GM18520 (cell line): ENCODE measurements around the gene FBXO47.
"Not testable (repeated sequence)": the region's sequence is repeated elsewhere in the genome, so short reads cannot be mapped to it uniquely, and the experiment has no call there.

ENCODE experiments used
- ATAC-seq: cut with Tn5 transposase; IDR thresholded peaks from one replicate; pipeline ENCODE4 v1.9.1; 2021; ENCODE audit not compliant: unreplicated experiment

FBXO47 gene

DNA sequence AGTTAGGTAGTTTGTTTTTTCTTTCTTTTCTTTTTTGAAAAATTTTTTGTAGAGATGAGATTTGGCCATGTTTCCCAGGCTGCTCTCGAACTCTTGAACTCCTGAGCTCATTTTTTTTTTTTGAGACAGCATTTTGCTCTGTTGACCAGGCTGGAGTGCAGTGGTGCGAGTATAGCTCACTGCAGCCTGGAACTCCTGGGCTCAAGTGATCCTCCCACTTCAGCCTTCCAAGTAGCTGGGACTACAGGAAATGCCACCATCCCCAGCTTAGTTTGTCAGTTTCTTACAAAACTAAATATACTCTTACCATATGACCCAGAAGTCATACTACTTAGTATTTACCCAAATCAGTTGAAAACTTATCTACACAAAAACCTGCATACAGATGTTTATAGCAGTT, 14.4 kb upstream of the FBXO47 start:
- ATAC-seq = no peak

DNA sequence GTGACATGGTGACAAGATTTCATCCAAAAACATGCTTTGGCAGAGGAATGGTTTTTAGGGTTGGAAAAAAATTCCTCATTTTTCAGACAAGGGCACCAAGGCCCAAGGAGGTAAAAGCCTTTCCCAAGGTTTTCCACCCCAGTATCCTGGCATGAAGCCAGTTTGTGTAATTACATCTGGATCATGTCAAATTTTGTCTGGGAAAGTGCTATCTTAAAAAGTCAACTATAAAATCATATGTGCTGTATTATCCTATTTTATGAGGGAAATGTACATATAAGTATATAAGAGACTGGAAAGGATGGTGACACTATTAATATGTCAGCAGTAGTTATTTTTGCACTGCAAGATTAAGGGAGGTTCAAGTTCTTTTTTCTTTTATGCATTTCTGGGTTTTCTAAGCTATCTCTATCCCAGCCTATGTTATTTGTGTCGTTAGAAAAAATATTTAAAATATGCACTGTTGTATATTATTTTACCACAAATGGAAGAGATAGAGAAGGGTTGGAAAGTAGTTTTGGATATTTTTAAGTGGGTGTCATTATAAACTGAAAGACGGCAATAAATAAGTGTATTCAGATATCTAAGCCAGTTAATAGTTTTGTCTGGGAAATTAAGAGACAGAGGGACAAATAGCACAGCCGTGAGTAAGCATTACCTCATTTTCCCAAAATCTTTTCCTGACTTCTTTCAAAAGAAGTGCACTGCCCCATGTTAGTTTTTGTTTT, 13.5 kb upstream of the FBXO47 start:
- no peak for ATAC-seq

DNA sequence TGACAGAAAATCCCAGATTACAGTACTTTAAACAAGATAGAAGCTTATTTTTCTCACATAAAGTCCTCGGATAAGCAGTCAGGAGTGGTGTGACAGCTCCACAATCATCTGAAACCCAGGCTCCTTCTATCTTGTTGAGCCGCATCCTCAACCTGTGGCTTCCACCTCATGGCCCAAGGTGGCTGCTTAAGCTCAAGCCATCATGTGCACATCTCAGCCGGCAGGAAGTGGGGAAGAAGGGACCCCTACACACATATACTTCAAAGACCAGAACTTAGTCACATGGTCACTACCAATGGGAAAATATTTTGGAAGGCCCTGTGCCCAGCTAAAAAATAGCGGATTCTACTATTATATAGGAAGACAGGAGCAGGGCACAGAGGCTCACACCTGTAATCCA, 11.0 kb upstream of the FBXO47 start:
- no peak for ATAC-seq

DNA sequence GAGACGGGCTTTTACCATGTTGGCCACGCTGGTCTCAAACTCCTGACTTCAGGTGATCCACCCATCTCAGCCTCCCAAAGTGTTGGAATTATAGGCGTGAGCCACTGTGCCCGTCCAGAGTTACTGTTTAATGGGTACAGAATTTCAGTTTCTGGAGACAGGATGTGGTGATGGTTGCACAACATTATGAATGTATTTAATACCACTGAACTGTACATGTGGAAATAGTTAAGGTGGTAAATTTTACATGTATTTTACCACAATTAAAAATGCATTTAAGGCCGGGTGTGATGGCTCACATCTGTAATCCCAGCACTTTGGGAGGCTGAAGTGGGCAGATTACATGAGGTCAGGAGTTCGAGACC, 9.0 kb upstream of the FBXO47 start:
- ATAC-seq = not testable (repeated sequence)

DNA sequence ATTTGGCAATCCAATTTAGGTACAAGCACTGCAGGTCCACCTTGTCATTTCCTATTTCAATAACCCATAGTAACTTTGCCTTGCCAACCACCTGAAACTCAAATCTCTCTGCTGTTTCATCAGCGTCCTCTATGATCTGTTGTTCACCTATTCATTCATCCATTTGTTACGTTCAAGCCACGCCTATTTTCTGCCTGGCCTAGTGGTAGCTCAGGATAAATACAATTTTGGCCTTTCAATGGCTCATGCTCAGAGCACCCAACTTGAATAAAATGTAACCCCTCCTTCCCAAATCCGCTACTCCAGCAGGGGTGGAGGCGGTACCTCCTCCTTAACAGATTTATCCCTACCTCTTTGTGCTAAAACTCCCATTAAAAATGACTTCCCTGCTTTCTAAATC, 3.6 kb upstream of the FBXO47 start:
- no peak for ATAC-seq

DNA sequence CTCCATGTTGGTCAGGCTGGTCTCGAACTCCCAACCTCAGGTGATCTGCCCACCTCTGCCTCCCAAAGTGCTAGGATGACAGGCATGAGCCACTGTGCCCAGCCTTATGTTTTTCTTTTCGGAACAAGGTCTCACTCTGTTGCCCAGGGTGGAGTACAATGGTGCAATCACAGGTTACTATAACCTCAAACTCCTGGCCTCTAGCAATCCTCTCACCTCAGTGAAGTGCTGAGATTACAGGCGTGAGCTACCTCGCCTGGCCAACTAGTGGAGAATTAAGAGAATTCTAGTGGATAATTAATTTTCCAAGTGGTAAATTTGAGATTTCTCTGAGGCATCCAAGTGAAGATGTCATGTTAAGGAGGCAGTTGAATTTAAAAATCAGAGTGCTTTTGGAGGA, 2.9 kb upstream of the FBXO47 start:
- ATAC-seq = no peak

DNA sequence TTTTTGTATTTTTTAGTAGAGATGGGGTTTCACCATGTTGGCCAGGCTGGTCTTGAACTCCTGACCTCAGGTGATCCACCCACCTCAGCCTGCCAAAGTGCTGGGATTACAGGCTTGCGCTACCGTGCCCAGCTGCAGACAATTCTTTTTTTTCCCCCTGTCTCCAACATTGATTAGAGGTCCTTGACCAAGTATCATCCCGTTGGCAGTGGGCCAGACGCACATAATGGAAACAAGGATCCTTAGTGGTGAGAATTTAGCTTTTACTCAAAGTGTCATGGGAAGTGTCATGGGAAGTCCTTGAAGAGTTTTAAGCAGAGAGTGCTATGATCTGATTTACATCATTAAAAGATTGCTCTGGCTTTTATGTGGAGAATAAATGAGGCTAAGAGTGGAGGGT, 2.1 kb upstream of the FBXO47 start:
- no peak for ATAC-seq

DNA sequence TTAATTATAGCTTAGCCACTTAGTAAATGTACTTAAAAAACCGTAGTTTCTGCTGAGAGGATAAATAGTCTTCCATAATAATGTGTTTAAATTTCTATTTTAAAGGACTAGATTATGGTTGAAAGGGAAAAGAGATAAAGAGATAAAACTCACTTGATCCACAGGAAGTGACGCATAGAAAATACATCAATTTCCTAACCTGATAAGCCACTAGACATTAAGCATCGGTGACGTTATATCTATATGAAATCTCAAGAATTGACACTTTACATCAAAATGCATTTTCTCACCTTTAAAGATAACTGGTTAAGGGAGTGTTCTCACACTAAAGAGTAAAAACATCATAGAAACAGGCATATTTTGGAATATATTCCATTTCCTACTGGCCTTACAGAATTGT, 5.8 kb downstream of the FBXO47 start:
- ATAC-seq = no peak

DNA sequence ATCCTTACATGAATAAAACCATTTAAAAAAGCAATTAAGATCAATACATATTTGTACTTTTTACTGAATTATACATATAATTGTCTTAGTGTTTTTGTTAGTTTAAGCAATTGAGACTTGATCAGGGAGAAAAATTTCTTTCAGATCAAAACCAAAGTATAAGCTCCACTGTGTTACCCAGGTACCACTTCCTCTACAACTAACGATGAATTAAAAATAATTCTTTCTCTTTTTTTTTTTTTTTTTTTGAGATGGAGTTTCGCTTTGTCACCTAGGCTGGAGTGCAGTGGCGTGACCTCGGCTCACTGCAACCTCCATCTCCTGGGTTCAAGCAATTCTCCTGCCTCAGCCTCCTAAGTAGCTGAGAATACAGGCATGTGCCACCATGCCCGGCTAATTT, 6.8 kb downstream of the FBXO47 start:
- no peak for ATAC-seq

DNA sequence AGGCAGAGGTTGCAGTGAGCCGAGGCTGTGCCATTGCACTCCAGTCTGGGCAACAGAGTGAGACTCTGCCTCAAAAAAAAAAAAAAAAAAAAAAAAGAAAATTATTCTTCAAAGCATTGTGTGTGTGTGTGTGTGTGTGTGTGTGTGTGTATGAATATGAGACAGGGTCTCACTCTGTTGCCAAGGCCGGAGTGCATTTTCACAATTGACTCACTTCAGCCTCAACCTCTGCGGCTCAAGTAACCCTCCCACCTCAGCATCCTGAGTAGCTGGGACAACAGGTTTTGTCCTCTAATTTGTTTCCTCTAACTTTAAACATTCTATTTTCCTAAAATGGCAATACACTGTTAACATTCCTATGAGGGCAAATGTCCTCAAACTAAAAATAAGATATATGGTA, 7.7 kb downstream of the FBXO47 start:
- no peak for ATAC-seq

DNA sequence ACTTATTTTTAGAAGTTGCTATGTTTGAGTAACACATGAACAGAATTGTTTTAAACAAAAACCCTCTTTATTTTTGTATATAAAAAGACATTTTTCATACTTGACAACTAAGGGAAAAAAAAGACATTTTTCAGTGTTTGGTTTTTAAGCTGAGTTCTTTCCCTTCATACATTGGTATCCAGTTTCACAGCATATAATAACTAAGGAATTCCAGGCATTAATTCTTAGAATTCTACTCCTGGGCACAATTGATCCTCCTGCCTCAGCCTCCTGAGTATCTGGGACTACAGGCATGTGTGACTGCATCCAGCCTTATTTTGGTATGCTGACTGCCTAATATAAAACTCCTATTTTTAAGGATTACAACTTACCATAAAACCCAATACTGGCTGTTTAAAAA, 8.4 kb downstream of the FBXO47 start:
- no peak for ATAC-seq

DNA sequence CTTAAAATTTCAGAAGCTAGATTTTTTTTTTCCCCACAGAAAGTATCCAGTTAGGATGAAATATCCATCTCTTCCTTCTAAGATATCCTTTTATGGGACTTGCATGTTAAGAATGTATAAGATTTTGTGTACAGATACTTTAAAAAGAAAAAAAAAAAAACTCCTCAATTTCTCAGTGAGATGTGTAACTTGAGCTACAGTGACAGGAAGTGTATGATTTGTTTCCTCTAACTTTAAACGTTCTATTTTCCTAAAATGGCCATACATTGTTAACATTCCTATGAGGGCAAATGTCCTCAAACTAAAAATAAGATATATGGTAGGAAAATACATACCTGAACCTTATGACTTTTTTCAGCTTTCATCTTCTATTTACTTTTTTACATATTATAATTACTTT, 8.9 kb downstream of the FBXO47 start:
- no peak for ATAC-seq

DNA sequence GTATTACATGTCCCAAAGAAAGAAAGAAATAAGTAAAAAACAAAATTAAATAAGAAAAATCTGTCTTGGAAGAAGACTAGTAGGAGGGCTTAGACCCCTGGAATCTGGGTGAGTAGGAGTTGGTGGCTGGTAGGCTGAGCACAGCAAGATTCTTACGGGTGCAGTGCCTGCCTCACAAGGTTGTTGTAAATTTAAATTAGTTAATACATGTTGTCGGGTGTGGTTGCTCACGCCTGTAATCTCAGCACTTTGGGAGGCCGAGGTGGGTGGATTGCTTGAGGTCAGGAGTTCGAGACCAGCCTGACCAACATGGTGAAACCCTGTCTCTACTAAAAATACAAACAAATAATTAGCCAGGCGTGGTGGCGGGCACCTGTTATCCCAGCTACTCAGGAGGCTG, 13.4 kb downstream of the FBXO47 start:
- ATAC-seq = not testable (repeated sequence)

DNA sequence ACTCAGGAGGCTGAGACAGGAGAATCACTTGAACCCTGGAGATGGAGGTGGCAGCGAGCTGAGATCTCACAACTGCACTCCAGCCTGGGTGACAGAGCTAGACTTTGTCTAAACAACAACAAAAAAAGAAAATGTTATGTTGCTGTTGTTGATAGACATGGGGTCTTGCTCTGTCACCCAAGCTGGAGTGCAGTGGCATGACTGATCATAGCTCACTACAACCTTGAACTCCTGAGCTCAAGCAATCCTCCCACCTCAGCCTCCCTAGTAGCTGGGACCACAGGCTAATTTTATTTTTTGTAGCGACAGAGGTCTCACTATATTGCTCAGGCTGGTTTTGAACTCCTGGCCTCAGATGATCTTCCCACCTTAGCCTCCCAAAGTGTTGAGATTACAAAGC, 20.0 kb downstream of the FBXO47 start:
- ATAC-seq = no peak

DNA sequence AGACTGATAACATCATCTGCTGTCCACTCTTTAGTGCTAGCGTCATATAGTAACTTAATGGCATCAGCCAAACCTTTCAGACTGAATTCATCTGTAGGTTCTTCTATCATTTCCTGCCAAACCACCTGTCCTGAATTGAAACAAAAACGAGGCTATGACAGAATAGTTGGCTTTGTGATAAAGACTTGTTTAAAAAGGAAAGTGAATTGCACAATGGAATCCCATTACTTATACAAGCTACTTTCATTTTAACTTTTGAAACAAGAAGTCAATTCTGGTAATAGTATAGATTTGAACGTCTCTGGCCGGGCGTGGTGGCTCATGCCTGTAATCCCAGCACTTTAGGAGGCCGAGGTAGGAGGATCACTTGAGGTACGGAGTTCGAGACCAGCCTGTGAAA, 23.6 kb downstream of the FBXO47 start:
- ATAC-seq = no peak

DNA sequence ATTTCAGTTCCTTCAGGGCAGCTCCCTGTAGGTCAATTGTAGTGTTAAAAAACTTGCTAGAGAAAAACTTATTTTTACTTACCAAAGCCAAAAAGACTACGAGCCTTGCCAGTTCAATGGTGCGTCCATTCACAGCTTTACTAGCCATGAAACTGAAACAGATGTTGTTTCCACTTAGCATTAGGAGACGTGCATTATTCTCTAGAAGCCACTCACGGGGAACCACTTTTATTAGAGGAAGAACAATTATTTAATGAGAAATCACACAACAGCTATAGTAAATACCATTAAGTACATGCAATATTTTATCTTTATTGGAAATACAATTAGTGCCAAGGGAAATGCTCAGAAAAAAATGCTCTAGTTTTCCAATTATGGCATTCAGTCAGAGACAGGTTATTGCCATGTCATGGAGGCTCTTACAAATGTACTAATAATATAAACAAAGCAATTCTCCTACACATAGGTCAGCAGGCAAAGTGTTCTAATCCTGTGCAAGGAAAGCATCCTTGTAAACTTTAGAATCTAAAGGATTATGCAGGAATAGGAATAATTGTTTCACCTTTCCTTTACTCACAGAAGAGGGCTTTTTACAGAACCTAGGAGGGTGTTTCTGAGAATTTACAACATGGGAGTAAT, 24.4 kb downstream of the FBXO47 start:
- ATAC-seq = no peak

DNA sequence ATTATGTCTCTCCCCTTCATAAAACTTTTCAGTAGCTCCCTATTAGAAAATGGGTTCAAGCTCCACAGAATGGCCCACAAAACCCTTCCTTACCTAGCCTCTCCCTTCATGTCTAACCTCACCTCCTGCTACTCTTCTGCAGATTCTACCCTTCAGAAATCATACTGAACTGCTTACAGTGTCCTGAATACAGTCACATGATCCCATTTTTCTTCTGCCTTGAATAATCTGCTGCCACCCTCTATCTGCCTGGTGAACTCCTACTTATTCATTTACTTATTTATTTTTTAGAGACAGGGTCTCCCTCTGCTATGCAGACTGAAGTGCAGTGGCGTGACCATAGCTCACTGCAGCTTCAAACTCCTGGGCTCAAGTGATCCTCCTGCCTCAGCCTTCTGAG, 26.8 kb downstream of the FBXO47 start:
- no peak for ATAC-seq

DNA sequence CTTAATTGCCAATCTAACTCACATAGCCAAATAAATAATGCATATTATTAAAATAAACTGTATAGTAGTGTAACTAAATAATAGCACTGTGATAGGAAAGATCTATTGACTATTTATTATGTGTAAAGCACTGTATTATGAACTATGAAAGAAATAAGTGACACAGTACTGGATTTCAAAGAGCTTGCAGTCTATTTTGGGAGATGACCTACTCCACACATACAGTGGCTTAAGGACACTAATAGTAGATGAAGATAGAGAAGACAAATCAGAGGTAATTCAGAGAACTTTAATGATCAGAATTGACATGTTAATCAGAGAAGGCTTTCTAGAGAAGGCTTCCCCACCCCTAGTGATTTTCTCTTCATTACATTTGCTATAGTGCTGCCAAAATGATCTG, 27.2 kb downstream of the FBXO47 start:
- ATAC-seq = no peak

DNA sequence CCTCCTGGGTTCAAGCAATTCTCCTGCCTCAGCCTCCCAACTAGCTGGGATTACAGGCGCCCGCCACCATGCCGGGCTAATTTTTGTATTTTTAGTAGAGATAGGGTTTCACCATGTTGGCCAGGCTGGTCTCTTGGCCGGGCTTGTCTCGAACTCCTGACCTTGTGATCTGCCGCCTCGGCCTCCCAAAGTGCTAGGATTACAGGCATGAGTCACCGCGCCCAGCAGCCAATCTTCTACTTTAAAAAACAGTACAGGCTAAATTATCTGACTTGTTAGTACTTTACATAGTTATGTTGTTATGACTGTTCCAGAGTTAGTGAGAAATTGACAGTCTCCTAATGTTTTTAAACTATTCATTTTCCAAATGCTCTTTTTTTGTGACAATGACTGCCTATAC, 33.2 kb downstream of the FBXO47 start:
- ATAC-seq = not testable (repeated sequence)

DNA sequence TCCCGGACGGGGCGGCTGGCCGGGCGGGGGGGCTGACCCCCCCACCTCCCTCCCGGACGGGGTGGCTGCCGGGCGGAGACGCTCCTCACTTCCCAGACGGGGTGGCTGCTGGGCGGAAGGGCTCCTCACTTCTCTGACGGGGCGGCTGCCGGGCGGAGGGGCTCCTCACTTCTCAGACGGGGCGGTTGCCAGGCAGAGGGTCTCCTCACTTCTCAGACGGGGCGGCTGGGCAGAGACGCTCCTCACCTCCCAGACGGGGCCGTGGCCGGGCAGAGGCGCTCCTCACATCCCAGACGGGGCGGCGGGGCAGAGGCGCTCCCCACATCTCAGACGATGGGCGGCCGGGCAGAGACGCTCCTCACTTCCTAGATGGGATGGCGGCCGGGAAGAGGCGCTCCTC, 36.4 kb downstream of the FBXO47 start:
- not testable (repeated sequence) for ATAC-seq

DNA sequence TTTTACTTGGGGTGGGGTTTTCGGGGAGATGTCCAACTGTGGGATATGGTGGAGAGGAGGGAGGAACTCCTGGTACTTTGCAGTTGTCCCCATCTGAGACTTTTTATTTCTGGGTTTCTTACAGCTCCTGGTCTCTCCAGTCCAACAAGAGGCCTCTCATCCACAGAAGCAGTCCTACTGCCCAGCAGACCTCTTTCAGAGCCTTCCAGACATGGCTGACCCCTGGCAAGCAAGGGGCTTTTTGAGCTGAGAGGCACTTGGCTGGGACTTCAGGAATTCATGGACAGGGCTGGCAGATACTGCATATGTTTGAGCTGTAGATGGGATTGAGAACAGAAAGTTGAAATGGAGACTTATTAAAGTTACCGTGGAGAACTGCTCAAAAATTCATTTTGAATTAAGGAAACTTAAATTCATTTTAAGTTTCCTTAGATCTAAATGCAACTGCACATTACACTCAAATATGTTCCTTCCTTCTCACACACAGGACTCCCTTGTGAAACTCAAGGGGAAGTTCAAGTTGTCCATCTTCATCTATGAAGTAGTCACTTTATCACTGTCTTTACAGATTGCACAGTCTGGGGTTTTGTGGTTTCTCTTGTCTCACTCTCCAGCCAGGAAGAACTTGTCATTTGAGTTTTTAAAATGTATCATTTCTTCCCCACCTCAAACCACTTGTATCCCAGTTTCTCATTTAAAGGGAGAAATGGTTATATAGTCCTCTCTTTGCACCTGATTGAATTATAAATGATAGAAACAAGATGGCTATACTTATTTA, 40.7 kb downstream of the FBXO47 start:
- no peak for ATAC-seq

DNA sequence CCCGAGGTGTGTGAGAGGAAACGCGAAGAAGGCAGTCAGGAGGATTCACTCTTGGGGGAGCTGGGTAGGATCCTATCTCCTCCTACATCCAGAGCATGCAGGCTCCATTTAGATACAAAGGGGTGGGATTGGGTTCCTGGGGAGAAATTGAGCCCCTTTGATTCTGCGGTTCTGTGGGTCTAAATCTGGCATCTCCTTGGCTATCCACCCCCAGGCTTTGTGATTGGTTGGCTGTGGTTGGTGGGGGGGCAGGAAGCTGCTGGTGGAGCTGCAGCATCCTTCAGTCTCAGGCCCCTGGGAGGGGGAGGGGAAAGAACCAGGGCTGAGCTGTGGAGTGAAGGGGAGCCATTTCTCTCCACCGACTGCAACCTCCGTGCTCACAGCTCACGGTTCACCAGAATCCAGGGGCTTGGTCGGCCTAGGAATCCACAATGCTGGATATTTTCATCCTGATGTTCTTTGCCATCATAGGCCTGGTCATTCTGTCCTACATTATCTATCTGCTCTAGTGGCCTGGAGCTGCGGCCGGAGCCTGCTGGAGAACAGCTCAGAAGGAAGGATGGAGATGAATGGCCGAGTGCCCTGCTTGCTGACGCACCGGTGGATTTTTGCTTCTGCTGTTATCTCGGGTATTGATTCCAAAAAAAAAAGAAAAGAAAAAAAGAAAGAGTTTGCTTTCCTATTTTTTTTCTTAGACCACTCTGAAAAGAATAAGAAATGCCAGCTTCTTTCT, 41.8 kb downstream of the FBXO47 start, which contains the start of gene LASP1NB:
Gene LASP1NB, plus strand, starts transcription at position 352 of the 733 bp plus-strand sequence.
- no peak for ATAC-seq
